Measurements from ENCODE around the gene KIF1A.

KIF1A gene

GRCh38 chr2:240762971-240763370, 57.0 kb downstream of the KIF1A start:
- no peak for DNase-seq

- no peak for DNase-seq
These were observed 57.8 kb downstream of the KIF1A start for GRCh38 chr2:240762249-240762648.

- DNase-seq: no peak
These were observed 59.3 kb downstream of the KIF1A start for GRCh38 chr2:240760576-240761246.

- DNase-seq: no peak
These were observed 59.9 kb downstream of the KIF1A start for GRCh38 chr2:240760121-240760520.

GRCh38 chr2:240759459-240759858, 60.6 kb downstream of the KIF1A start:
- no peak for DNase-seq

- DNase-seq: no peak
These were observed 62.9 kb downstream of the KIF1A start for GRCh38 chr2:240757086-240757614.

GRCh38 chr2:240752209-240752608, 67.8 kb downstream of the KIF1A start:
- no peak for DNase-seq

- DNase-seq: no peak
These were observed 69.6 kb downstream of the KIF1A start for GRCh38 chr2:240750409-240750808.

GRCh38 chr2:240749516-240749915, 70.5 kb downstream of the KIF1A start:
- DNase-seq: no peak

- no peak for DNase-seq
These were observed 72.8 kb downstream of the KIF1A start for GRCh38 chr2:240747256-240747655.

- DNase-seq: no peak
These were observed 73.3 kb downstream of the KIF1A start for GRCh38 chr2:240746671-240747070.

- DNase-seq: no peak
These were observed 74.1 kb downstream of the KIF1A start for GRCh38 chr2:240745962-240746361.

- DNase-seq: no peak
These were observed 74.6 kb downstream of the KIF1A start for GRCh38 chr2:240745456-240745855.

GRCh38 chr2:240742602-240743095, 77.4 kb downstream of the KIF1A start:
- DNase-seq: no peak

GRCh38 chr2:240741091-240741490, 78.9 kb downstream of the KIF1A start:
- no peak for DNase-seq

- DNase-seq: peak; percentile 38
These were observed 80.2 kb downstream of the KIF1A start for GRCh38 chr2:240739797-240740196.

GRCh38 chr2:240737958-240738357, 82.1 kb downstream of the KIF1A start:
- DNase-seq: no peak

- DNase-seq: no peak
These were observed 82.5 kb downstream of the KIF1A start for GRCh38 chr2:240737512-240737911.

GRCh38 chr2:240736281-240737250, 83.5 kb downstream of the KIF1A start:
- no peak for DNase-seq

GRCh38 chr2:240735476-240735875, 84.5 kb downstream of the KIF1A start:
- DNase-seq: no peak

- DNase-seq: no peak
These were observed 85.3 kb downstream of the KIF1A start for GRCh38 chr2:240734756-240735155.

- peak; percentile 13 for DNase-seq
These were observed 86.1 kb downstream of the KIF1A start for GRCh38 chr2:240733803-240734495.
